ENCODE data around the gene TAS2R31.

Gene TAS2R31

DNA sequence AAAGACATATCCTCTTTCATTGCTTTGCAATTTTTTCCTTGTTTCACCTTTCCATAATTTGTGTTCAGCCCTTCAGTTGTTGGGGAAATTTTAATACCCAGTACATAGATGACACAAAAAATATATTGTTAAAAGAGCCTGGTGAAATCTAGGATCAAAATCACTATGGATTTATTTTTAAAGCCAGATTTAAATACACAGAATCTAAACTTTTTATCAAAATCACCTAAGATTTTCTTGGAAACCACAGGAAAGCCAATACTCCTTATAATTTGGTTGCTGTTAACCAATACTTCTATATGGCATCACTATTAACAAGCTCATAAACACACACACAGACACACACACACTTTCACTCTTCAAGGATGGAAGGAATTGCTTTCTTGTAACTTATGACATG lies 33.0 kb downstream of the TAS2R31 start, which contains the start of gene TAS2R20:
TSS of gene TAS2R20 (minus strand) at position 101 of the 400 bp plus-strand sequence. CDS start 429 bp downstream, outside the sequence.
- no peak for DNase-seq (ENCODE audit: low read depth)

DNA sequence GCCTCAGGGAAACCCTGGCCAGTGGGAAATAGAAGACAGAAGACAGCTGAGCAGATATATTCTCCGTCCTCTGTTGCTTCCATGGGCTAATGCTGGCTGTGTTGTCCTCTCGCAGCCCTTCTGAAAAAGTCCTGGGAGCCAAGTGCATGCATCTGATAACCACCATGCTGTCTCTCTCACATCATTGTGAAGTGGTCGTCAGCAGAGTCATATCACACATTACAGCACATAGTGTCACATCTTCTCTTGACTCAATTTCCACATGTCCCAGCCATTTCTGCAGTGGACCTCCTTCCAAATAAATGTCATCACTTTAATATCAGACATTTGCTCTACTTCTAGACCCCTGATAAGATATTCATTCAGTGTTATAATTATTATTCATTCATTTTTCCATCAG lies 36.9 kb downstream of the TAS2R31 start:
- DNase-seq (ENCODE audit: low read depth) = no peak

DNA sequence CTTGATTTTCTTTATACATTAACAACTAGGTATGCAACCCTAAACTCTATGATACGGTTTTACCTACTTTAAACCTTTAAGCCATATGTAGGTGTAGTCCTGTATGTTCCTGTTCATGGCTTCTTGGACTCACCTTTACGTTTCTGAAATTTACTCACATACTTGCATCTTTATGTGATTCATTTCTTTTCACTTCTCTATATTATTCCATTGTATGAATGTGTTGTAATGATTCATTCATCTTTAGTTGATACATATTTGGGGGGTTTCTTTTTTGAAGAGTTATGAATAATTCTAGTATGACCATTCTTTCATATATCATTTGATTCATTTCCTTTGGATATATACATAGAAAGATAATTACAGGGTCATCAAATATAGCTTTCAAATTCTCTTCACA lies 42.1 kb downstream of the TAS2R31 start:
- DNase-seq (ENCODE audit: low read depth) = no peak

DNA sequence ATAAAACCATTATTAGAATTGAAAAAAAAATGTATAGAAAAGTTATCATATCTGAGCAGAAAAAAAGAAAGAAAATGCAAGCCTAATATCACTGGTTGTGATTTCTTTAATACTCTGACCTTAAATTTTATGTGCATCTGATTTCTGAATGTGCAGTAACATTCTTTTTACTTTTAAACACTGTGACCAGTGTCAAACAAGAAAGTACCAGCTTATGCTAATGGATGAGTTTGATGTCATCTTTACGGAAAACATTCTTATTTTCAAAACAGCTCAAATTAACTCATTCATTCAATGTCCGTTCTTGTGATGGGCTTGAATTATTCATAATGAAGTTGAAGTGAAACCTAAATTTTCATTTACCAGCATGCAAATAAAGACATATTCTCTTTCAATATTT lies 44.4 kb downstream of the TAS2R31 start, which contains the start of gene TAS2R50:
TSS of gene TAS2R50 (minus strand) at position 101 of the 400 bp plus-strand sequence. CDS start at position 49, 52 bp downstream.
- DNase-seq (ENCODE audit: low read depth) = no peak

DNA sequence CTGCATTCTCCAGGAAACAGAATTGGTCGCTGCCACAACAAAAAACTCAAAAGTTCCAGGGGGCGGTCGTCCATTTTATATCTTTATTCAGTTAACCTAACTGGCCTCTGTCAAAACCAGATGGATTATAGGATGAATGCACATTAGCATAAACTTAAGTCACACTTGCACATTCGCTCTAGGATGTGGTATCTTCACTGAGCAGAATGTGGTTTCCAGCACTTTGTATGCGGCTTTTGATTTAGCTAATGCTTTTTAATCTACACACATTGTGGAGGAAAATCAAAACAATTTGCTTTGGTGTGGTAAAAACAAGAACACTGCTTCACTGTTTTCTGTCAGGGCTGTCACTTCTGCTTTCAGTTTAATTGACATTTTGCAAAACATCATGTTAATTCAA lies 49.0 kb downstream of the TAS2R31 start:
- no peak for DNase-seq (ENCODE audit: low read depth)

Measured in ELR (cell line).